Activated naive CD4-positive, alpha-beta T cell treated with anti-CD3 and anti-CD28 coated beads for 36 hours (primary cell): ENCODE results near the gene NPHP4. TPM values are rescaled to one million over a fixed set of nuclear protein-coding genes. Genes with fewer than 3 reads are reported as not detected.

Experiments
- CTCF ChIA-PET: fragments of 350-600 bp; sonication (Branson Sonifier 250); formaldehyde crosslinking; loops from one replicate; lab custom pipeline; 2021; ENCODE audit warnings: antibody characterized with exemption; lab: Charles Lee
- DNase-seq: peaks from one replicate; pipeline ENCODE4 v3.0.0-alpha.2; 2020
- H3K27ac Mint-ChIP-seq: one replicate; pipeline ENCODE4 v1.8.0; 2021; ENCODE audit warnings: mild to moderate bottlenecking, mixed read lengths
- H3K27me3 Mint-ChIP-seq: one replicate; pipeline ENCODE4 v1.8.0; 2021; ENCODE audit warnings: low read depth, mixed read lengths
- H3K36me3 Mint-ChIP-seq: one replicate; pipeline ENCODE4 v1.8.0; 2021; ENCODE audit warnings: low read depth, mixed read lengths
- H3K4me1 Mint-ChIP-seq: one replicate; pipeline ENCODE4 v1.8.0; 2021; ENCODE audit warnings: low read depth, mixed read lengths
- H3K4me3 Mint-ChIP-seq: one replicate; pipeline ENCODE4 v1.8.0; 2021; ENCODE audit warnings: mild to moderate bottlenecking, moderate library complexity, mixed read lengths
- H3K9me3 Mint-ChIP-seq: one replicate; pipeline ENCODE4 v1.8.0; 2021; ENCODE audit warnings: mixed read lengths
- intact Hi-C: fragments of 100-400 bp; cut with micrococcal nuclease; formaldehyde crosslinking; loops from one replicate; pipeline ENCODE4 v1.15.1; 2023
- total RNA-seq, 2 experiments: library from RNA; stranded (reverse); gene quantifications; one replicate each; pipeline ENCODE4 v1.2.3, GENCODE V29; 2021

Gene NPHP4
- total RNA-seq, 2 experiments from 2014 or later: 10.7 to 11.2 TPM

DNA sequence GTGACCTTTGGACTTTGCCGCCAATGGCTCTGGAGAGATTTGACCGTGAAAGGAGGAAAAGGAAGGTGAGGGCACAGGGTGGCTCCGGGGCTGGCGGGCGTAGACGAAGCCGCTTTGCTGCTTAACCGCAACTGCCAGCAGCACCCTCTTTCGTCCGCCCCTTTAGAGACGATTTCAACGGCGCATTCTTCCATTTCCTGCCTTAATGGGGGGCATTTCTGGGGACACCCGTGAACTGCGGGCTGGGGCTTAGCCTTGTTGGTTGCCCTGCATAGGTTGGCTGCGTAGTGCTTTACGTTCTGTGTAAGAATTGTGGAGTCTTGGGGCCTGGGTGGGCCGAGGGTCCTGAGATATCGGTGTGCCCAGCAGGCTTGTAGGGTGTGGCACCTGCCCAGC lies 6.7 kb upstream of the NPHP4 start:
- H3K9me3 Mint-ChIP-seq: no peaks in the 10 kb centered on the region
- H3K4me1 Mint-ChIP-seq: peaks cover 16% of the 10 kb centered on the region
- no peak for DNase-seq
- H3K27me3 Mint-ChIP-seq: no peaks in the 10 kb centered on the region
- intact Hi-C loops: no loop called here
- no peaks in the 10 kb centered on the region for H3K36me3 Mint-ChIP-seq
- no peak overlapping the region for H3K27ac Mint-ChIP-seq
- no peak overlapping the region for H3K4me3 Mint-ChIP-seq
- CTCF ChIA-PET: no interaction called here

- H3K4me1 Mint-ChIP-seq: peaks cover 18% of the 10 kb centered on the region
Observed at GRCh38 chr1:5998051-5998905, 6.1 kb upstream of the NPHP4 start.

GRCh38 chr1:5997316-5997715 lies 5.1 kb upstream of the NPHP4 start:
- H3K9me3 Mint-ChIP-seq: no peaks in the 10 kb centered on the region
- no peaks in the 10 kb centered on the region for H3K36me3 Mint-ChIP-seq
- CTCF ChIA-PET: no interaction called here
- H3K27me3 Mint-ChIP-seq: no peaks in the 10 kb centered on the region
- intact Hi-C loops: no loop called here
- no peak overlapping the region for H3K27ac Mint-ChIP-seq
- H3K4me3 Mint-ChIP-seq: no peak overlapping the region
- H3K4me1 Mint-ChIP-seq: peaks cover 18% of the 10 kb centered on the region
- DNase-seq: no peak

More at GRCh38 chr1:5998051-5998905, 6.1 kb upstream of the NPHP4 start:
- H3K36me3 Mint-ChIP-seq: no peaks in the 10 kb centered on the region
- H3K27me3 Mint-ChIP-seq: no peaks in the 10 kb centered on the region
- H3K4me3 Mint-ChIP-seq: no peak overlapping the region
- intact Hi-C loops: no loop called here
- no peaks in the 10 kb centered on the region for H3K9me3 Mint-ChIP-seq
- CTCF ChIA-PET: no interaction called here
- no peak for DNase-seq
- no peak overlapping the region for H3K27ac Mint-ChIP-seq

DNA sequence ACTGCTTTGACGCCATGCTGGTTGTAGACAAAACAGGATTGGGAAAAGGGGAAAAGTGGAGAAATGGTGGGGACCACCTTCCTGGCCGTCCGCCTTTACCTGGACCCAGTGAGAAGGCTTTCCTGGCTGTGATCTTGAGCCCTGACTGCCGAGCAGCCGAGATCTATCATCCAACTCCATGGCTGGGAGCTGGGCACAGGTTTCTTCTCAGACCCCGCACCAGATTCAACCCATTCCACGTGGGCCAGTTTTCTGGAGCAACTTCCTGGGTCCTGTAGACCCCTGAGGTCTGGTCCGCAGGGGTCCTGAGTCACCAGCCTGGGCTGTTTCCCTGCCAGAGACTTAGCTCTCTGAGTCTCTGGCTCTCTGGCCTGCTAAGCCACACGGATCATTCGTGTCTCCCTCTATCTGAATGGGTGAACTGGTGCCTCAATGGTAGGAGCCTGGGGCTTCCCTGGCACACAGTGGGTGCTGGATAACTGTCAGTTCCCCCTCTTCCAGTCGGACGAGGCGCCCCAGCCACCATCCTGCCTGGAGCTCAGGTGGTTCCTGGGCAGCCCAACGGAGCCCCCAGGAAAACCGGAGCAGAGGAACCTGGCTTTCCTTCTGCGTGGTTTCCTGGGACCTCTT lies 4.5 kb upstream of the NPHP4 start:
- Mint-ChIP-seq H3K4me1 (peaks cover 18% of the 10 kb centered on the region), H3K27ac (no peak overlapping the region), H3K4me3 (no peak overlapping the region), H3K27me3 (no peaks in the 10 kb centered on the region), H3K36me3 (no peaks in the 10 kb centered on the region), H3K9me3 (no peaks in the 10 kb centered on the region)
- DNase-seq: no peak
- CTCF ChIA-PET: no interaction called here
- intact Hi-C loops: no loop called here

DNA sequence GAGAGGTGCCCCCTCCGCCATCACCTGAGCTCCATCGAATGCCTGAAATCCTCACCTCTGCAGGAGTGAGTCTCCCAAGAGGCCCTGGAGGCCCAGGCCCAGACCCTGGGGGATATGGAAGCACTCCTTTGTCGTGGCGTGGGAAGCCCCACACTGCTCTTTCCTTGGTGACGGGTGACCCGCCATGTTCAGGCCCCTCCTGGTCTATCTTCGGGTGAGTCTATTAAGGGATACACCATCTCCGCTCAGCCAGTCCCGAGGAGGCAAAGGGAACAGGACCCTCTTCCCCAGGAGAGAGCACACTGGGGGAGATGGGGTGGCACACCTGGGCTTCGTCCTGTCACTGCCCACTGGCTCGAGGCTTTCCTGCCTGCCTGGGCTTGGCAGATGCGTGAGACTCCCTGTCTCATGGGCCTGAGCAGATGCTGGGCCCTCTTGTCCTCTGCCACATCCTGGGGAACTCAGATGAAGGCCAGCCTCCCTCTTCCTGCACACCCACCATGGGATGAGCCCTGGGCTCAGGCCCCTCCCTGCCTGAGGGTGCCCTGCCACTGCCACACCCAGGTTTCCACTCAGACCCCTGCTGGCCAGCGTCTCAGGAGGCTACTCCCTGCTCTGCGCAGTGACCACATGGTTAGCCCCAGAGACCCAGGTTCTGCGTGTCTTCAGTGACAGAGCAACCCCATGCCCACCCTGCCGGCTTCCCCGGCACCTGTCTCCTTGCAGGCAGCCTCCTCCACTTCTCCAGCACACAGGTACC lies 3.8 kb upstream of the NPHP4 start:
- no peaks in the 10 kb centered on the region for H3K27me3 Mint-ChIP-seq
- H3K9me3 Mint-ChIP-seq: no peaks in the 10 kb centered on the region
- H3K4me3 Mint-ChIP-seq: no peak overlapping the region
- H3K4me1 Mint-ChIP-seq: peaks cover 21% of the 10 kb centered on the region
- DNase-seq: no peak
- CTCF ChIA-PET: no interaction called here
- H3K36me3 Mint-ChIP-seq: no peaks in the 10 kb centered on the region
- intact Hi-C loops: no loop called here
- H3K27ac Mint-ChIP-seq: no peak overlapping the region

- Mint-ChIP-seq H3K27ac (peak overlapping the region; percentile 79), H3K27me3 (no peaks in the 10 kb centered on the region), H3K9me3 (no peaks in the 10 kb centered on the region), H3K4me1 (peaks cover 22% of the 10 kb centered on the region), H3K36me3 (no peaks in the 10 kb centered on the region), H3K4me3 (peak overlapping the region; percentile 81)
- DNase-seq: peak; percentile 87
- intact Hi-C loops: no loop called here
- CTCF ChIA-PET: interaction anchor here (1.2 to 1.8 kb wide), 2 partner anchors 7 to 31 kb away, joined by 4 to 5 read pairs; no protein-coding TSS in a partner anchor
Observed at GRCh38 chr1:5994713-5995621, 2.7 kb upstream of the NPHP4 start.

DNA sequence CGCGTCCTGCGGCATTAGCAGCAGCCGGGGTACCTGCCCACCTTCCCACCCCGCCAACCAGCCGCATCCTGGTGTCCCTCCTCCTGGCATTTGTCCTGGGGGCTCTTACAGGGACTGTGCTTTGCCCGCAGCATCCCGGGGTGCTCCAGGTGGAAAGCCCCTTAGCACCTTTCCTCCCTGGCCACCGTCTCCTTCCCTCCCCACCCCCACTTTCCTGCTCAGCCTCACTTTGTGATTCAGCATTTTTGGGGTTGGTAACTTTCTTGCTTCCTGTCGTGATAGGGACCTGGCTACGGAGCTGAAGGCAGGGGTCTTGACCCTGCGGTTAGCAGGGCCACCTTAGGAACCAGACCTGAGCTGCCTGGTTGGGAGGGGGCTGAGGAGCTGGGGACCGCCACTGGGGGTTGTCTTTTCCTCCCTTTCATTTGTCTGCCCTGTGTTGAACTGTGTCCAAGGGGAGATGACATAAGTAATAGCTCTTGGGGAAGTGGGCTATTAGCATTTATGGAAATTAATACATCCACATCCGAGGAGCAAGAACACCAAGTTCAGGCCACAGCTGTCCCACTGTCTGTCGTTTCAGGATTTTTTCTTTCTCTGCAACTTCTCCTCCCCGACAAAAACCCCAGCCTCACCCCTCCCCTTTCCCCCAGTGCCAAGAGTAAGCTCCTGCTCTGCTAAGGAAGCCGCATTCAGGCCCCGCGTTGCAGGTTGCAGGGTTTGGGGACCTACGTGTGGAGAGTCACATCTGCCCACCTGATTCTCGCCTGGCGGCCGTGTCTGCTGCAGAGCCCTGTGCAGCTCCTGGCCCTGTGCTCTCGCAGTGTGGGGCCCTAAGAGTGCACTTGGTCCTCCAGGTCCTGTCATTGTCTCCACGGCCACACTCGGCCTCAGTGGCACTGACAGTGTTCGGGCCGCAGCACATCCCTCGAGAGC lies 1.6 kb upstream of the NPHP4 start:
- intact Hi-C loops: loop anchor here (2.0 kb wide), 2 partner anchors 241 to 471 kb away; partner anchors contain the start of gene ICMT
- H3K4me1 Mint-ChIP-seq: peaks cover 22% of the 10 kb centered on the region

GRCh38 chr1:5992814-5993555 lies 760 bp upstream of the NPHP4 start:
- DNase-seq: peak; percentile 30

More for the DNA sequence above, 1.6 kb upstream of the NPHP4 start:
- peak overlapping the region; percentile 79 for H3K27ac Mint-ChIP-seq
- DNase-seq: peak; percentile 70
- H3K27me3 Mint-ChIP-seq: no peaks in the 10 kb centered on the region
- no peaks in the 10 kb centered on the region for H3K36me3 Mint-ChIP-seq
- peak overlapping the region; percentile 81 for H3K4me3 Mint-ChIP-seq
- CTCF ChIA-PET: interaction anchor here (0.6 to 1.8 kb wide), 4 partner anchors 8 to 1911 kb away, joined by 3 to 5 read pairs (median 4); no protein-coding TSS in a partner anchor
- H3K9me3 Mint-ChIP-seq: no peaks in the 10 kb centered on the region

DNA sequence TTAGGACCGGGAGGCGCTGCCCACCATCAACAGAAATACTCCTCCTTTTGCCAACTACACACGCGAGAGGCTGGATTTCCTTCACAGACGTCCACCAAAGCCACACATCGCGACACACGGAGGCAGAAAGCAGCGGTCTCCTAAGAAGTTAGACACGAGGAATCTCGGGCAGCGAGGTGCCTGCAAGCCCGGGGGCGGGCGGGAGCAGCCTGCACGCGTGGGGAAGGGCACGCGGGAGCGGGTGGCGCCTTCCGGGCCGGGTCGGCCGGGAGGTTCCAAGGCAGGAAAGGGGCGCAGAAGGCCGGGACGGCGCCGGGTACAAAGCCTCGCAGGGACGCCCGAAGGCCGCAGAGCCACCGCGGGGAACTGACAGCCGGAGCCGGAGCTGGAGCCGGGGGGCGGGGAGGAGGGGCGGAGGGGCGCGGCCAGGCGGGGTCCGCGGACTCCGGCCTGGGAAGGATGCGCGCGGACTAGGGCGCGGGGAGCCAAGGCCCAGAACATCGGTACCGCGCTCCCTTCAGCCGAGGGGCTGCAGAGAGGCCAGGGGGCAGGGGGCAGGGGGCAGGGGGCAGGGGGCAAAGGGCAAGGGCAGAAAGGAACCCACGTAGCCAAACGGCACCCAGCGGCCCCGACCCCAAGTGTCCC lies 722 bp downstream of the NPHP4 start:
- H3K27me3 Mint-ChIP-seq: no peaks in the 10 kb centered on the region
- H3K36me3 Mint-ChIP-seq: no peaks in the 10 kb centered on the region
- H3K9me3 Mint-ChIP-seq: no peaks in the 10 kb centered on the region
- CTCF ChIA-PET: no interaction called here
- peaks cover 22% of the 10 kb centered on the region for H3K4me1 Mint-ChIP-seq
- H3K4me3 Mint-ChIP-seq: peak overlapping the region; percentile 81
- no peak overlapping the region for H3K27ac Mint-ChIP-seq
- DNase-seq: peak; percentile 23
- intact Hi-C loops: loop anchor here (1.0 to 2.0 kb wide), 5 partner anchors 35 to 612 kb away; partner anchors contain the start of genes ICMT and RPL22

More at GRCh38 chr1:5992814-5993555, 760 bp upstream of the NPHP4 start:
- intact Hi-C loops: loop anchor here (1.0 to 2.0 kb wide), 5 partner anchors 33 to 610 kb away; partner anchors contain the start of genes ICMT and RPL22
- Mint-ChIP-seq H3K27ac (peak overlapping the region; percentile 79), H3K4me3 (peak overlapping the region; percentile 81), H3K4me1 (peaks cover 22% of the 10 kb centered on the region), H3K9me3 (no peaks in the 10 kb centered on the region), H3K27me3 (no peaks in the 10 kb centered on the region), H3K36me3 (no peaks in the 10 kb centered on the region)
- CTCF ChIA-PET: interaction anchor here (0.6 to 1.8 kb wide), 4 partner anchors 9 to 1911 kb away, joined by 3 to 5 read pairs (median 4); no protein-coding TSS in a partner anchor

GRCh38 chr1:5990913-5991312 lies 1.3 kb downstream of the NPHP4 start:
- peak overlapping the region; percentile 80 for H3K4me3 Mint-ChIP-seq
- intact Hi-C loops: no loop called here
- H3K9me3 Mint-ChIP-seq: no peaks in the 10 kb centered on the region
- no peak for DNase-seq
- no peaks in the 10 kb centered on the region for H3K27me3 Mint-ChIP-seq
- no peaks in the 10 kb centered on the region for H3K36me3 Mint-ChIP-seq
- H3K4me1 Mint-ChIP-seq: peaks cover 22% of the 10 kb centered on the region
- CTCF ChIA-PET: no interaction called here
- H3K27ac Mint-ChIP-seq: no peak overlapping the region
